ENCODE data around the gene TTC27.

- TF ChIP-seq ZNF384 (IDR thresholded peaks at IDR 0.05) (no peak), NFRKB (IDR thresholded peaks at IDR 0.05) (no peak), BHLHE40 (IDR thresholded peaks at IDR 0.05; ENCODE audit: borderline replicate concordance) (no peak), FOXA1 (IDR thresholded peaks at IDR 0.05) (no peak), ARNT (IDR thresholded peaks at IDR 0.05) (no peak), TARDBP (IDR thresholded peaks at IDR 0.05) (no peak), HDGF (IDR thresholded peaks at IDR 0.05; ENCODE audit: borderline replicate concordance) (no peak), SUZ12 (IDR thresholded peaks at IDR 0.05) (no peak), CTBP1 (IDR thresholded peaks at IDR 0.05; ENCODE audit: borderline replicate concordance) (no peak), SP1 (IDR thresholded peaks at IDR 0.05) (no peak), PKNOX1 (IDR thresholded peaks at IDR 0.05) (no peak)
Observed at GRCh38 chr2:32727157-32727556, 99.3 kb downstream of the TTC27 start.

All from HEK293T (cell line).